IMR-90 (cell line): ENCODE measurements around the gene C5AR2. TPM values are rescaled to one million over a fixed set of nuclear protein-coding genes. Genes with fewer than 3 reads are reported as not detected.

Experiments used
- ATAC-seq: fragments of 200-7000 bp; cut with Tn5 transposase; 2 replicates; pipeline ENCODE4 v1.9.1; 2020; ENCODE audit warnings: low read depth, mild to moderate bottlenecking, moderate library complexity
- BruUV-seq: library from RNA; stranded (reverse); fragments of 400-500 nt; replicated peaks from 2 replicates; lab custom pipeline; 2021; lab: Mats Ljungman, UMichigan
- CTCF ChIA-PET: fragments of 300-600 bp; formaldehyde crosslinking; extraction: SDS; loops from one replicate; lab custom pipeline; 2021; ENCODE audit warnings: antibody characterized with exemption; lab: Yijun Ruan, JAX
- POLR2A ChIA-PET: fragments of 300-600 bp; sonication (Branson Sonifier 250); formaldehyde crosslinking; loops from one replicate; lab custom pipeline; 2022; ENCODE audit warnings: antibody characterized with exemption; ENCODE audit not compliant: unreplicated experiment; lab: Charles Lee
- DNase-seq: peaks from one replicate; pipeline ENCODE4 v3.0.0; 2013
- H2AFZ ChIP-seq: replicated peaks from 2 replicates; pipeline ENCODE3; 2013; ENCODE audit warnings: low read length, mild to moderate bottlenecking; ENCODE audit not compliant: poor library complexity
- H2AK5ac ChIP-seq: 2 replicates; pipeline ENCODE4 v1.6.1; 2013; ENCODE audit warnings: low read depth, low read length, inconsistent platforms
- H2AK9ac ChIP-seq: replicated peaks from 2 replicates; pipeline ENCODE3; 2013; ENCODE audit warnings: mild to moderate bottlenecking, low read depth, low read length, moderate library complexity; ENCODE audit not compliant: poor library complexity
- H2BK120ac ChIP-seq: 2 replicates; pipeline ENCODE4 v1.6.1; 2013; ENCODE audit warnings: low read depth, low read length, inconsistent platforms
- H2BK15ac ChIP-seq: 3 replicates; pipeline ENCODE4 v1.6.1; 2013; ENCODE audit warnings: low read depth, low read length, inconsistent platforms
- H2BK20ac ChIP-seq: 2 replicates; pipeline ENCODE4 v1.6.1; 2013; ENCODE audit warnings: low read depth, mild to moderate bottlenecking, inconsistent platforms, low read length, moderate library complexity
- H2BK5ac ChIP-seq: 2 replicates; pipeline ENCODE4 v1.6.1; 2013; ENCODE audit warnings: mild to moderate bottlenecking, low read depth, low read length, inconsistent platforms; ENCODE audit not compliant: poor library complexity, severe bottlenecking
- H3K14ac ChIP-seq: replicated peaks from 2 replicates; pipeline ENCODE4 v1.6.1; 2013; ENCODE audit warnings: low read depth, low read length, inconsistent platforms
- H3K18ac ChIP-seq: 2 replicates; pipeline ENCODE4 v1.6.1; 2013; ENCODE audit warnings: low read depth, low read length, control low read depth
- H3K23ac ChIP-seq: 2 replicates; pipeline ENCODE4 v1.6.1; 2013; ENCODE audit warnings: low read depth, low read length, inconsistent platforms
- H3K27ac ChIP-seq: 2 replicates; pipeline ENCODE4 v1.5.1; 2013; ENCODE audit warnings: mild to moderate bottlenecking, control low read depth, low read length; ENCODE audit not compliant: insufficient read depth
- H3K27me3 ChIP-seq: 2 replicates; pipeline ENCODE4 v1.6.1; 2013; ENCODE audit warnings: low read length; ENCODE audit not compliant: control insufficient read depth, insufficient read depth
- H3K36me3 ChIP-seq: 2 replicates; pipeline ENCODE4 v1.6.1; 2013; ENCODE audit warnings: low read length, mixed read lengths; ENCODE audit not compliant: control insufficient read depth, insufficient read depth
- H3K4ac ChIP-seq: 2 replicates; pipeline ENCODE4 v1.6.1; 2013; ENCODE audit warnings: low read depth, low read length, inconsistent platforms
- H3K4me1 ChIP-seq: 2 replicates; pipeline ENCODE4 v1.6.1; 2013; ENCODE audit warnings: low read length, mixed read lengths; ENCODE audit not compliant: control insufficient read depth, insufficient read depth
- H3K4me2 ChIP-seq: 2 replicates; pipeline ENCODE4 v1.6.1; 2013; ENCODE audit warnings: low read depth, mild to moderate bottlenecking, control low read depth, low read length, moderate library complexity
- H3K4me3 ChIP-seq: 2 replicates; pipeline ENCODE4 v1.5.1; 2013; ENCODE audit warnings: low read depth, mild to moderate bottlenecking, control low read depth, low read length, moderate library complexity; ENCODE audit not compliant: insufficient read depth
- H3K56ac ChIP-seq: 2 replicates; pipeline ENCODE4 v1.6.1; 2013; ENCODE audit warnings: low read length, inconsistent platforms; ENCODE audit not compliant: insufficient read depth; ENCODE audit errors: extremely low read depth
- H3K79me1 ChIP-seq, 2 experiments: 2 replicates each; pipeline ENCODE4 v1.6.1; 2013; ENCODE audit warnings: low read length in 2 of 2, inconsistent platforms in 1 of 2, low read depth in 1 of 2
- H3K9ac ChIP-seq: 2 replicates; pipeline ENCODE4 v1.6.1; 2013; ENCODE audit warnings: low read depth, low read length, control low read depth
- H3K9me1 ChIP-seq: 2 replicates; pipeline ENCODE4 v1.6.1; 2013; ENCODE audit warnings: low read length, inconsistent platforms; ENCODE audit not compliant: insufficient read depth
- H3K9me3 ChIP-seq: 2 replicates; pipeline ENCODE4 v1.6.1; 2013; ENCODE audit warnings: low read length; ENCODE audit not compliant: control insufficient read depth, insufficient read depth
- H4K20me1 ChIP-seq: 2 replicates; pipeline ENCODE4 v1.6.1; 2013; ENCODE audit warnings: low read length, inconsistent platforms; ENCODE audit not compliant: insufficient read depth
- H4K5ac ChIP-seq: 2 replicates; pipeline ENCODE4 v1.6.1; 2013; ENCODE audit warnings: mild to moderate bottlenecking, low read depth, low read length, control low read depth
- H4K8ac ChIP-seq, 2 experiments: 2 replicates each; pipeline ENCODE4 v1.6.1; 2013; ENCODE audit warnings: low read depth in 2 of 2, low read length in 2 of 2, control low read depth in 1 of 2, inconsistent platforms in 1 of 2
- H4K91ac ChIP-seq: 2 replicates; pipeline ENCODE4 v1.6.1; 2013; ENCODE audit warnings: low read depth, low read length, inconsistent platforms; ENCODE audit not compliant: insufficient read depth
- BHLHE40 ChIP-seq: fragments of 150-350 bp; IDR thresholded peaks from 2 replicates; pipeline ENCODE4 v1.6.1; 2016; ENCODE audit warnings: mild to moderate bottlenecking, low read depth, low read length
- CEBPB ChIP-seq: IDR thresholded peaks from 2 replicates; pipeline ENCODE4 v1.6.1; 2012; ENCODE audit warnings: low read depth, low read length, improper control_type of control experiment
- CHD1 ChIP-seq: IDR thresholded peaks from 2 replicates; pipeline ENCODE4 v1.6.1; 2012; ENCODE audit warnings: low read depth, low read length, improper control_type of control experiment
- FOS ChIP-seq: fragments of 150-350 bp; IDR thresholded peaks from 2 replicates; pipeline ENCODE4 v1.6.1; 2016; ENCODE audit warnings: low read depth, low read length
- MXI1 ChIP-seq: IDR thresholded peaks from 2 replicates; pipeline ENCODE4 v1.6.1; 2012; ENCODE audit warnings: low read depth, mild to moderate bottlenecking, low read length, moderate library complexity, borderline replicate concordance
- NFE2L2 ChIP-seq: fragments of 150-350 bp; IDR thresholded peaks from 2 replicates; pipeline ENCODE4 v1.6.1; 2016; ENCODE audit warnings: low read depth, mild to moderate bottlenecking, low read length
- POLR2A ChIP-seq: IDR thresholded peaks from 2 replicates; pipeline ENCODE4 v1.6.1; 2012; ENCODE audit warnings: mild to moderate bottlenecking, low read depth, low read length
- RAD21 ChIP-seq: IDR thresholded peaks from 2 replicates; pipeline ENCODE4 v1.6.1; 2012; ENCODE audit warnings: low read length, improper control_type of control experiment
- RCOR1 ChIP-seq: IDR thresholded peaks from 2 replicates; pipeline ENCODE4 v1.6.1; 2012; ENCODE audit warnings: mild to moderate bottlenecking, low read length, improper control_type of control experiment; ENCODE audit not compliant: insufficient replicate concordance
- RFX5 ChIP-seq: IDR thresholded peaks from 2 replicates; pipeline ENCODE4 v1.8.0; 2012; ENCODE audit warnings: low read depth, mild to moderate bottlenecking, low read length, moderate library complexity
- SMC3 ChIP-seq: fragments of 150-350 bp; IDR thresholded peaks from 2 replicates; pipeline ENCODE4 v1.6.1; 2016; ENCODE audit warnings: low read depth, mild to moderate bottlenecking, antibody characterized with exemption, low read length, moderate library complexity
- WGBS, 2 experiments: methylation state at CpG; one replicate each; pipeline versions ENCODE4 v1.1.5 to v1.1.7; 2013; ENCODE audit warnings: missing lambda C conversion rate in 2 of 2; ENCODE audit not compliant: insufficient read length in 1 of 2; ENCODE audit errors: extremely low coverage in 2 of 2; 5-methylcytosine and 5-hydroxymethylcytosine counted together
- dilution Hi-C: fragments of 300-500 bp; cut with HindIII; formaldehyde crosslinking; loops from one replicate; pipeline ENCODE4 v1.14.3; 2018; ENCODE audit warnings: low sequenced_read_pairs; ENCODE audit not compliant: unreplicated experiment
- in situ Hi-C: fragments of 300-500 bp; cut with MboI; formaldehyde crosslinking; loops from 3 replicates; pipeline ENCODE4 v1.14.3; 2019; ENCODE audit warnings: low sequenced_read_pairs, inconsistent platforms, mixed read lengths
- intact Hi-C: fragments of 100-400 bp; cut with micrococcal nuclease; formaldehyde crosslinking; loops from 2 replicates; pipeline ENCODE4 v1.10.0; 2022
- polyA plus RNA-seq, 3 experiments: library from polyadenylated mRNA; depleted of rRNA; stranded (reverse); fragments of >200 nt; gene quantifications; 2 replicates each; pipeline ENCODE4 v1.2.3, GENCODE V29; 2012; ENCODE audit warnings: low replicate concordance in 1 of 3
- total RNA-seq: library from RNA; depleted of rRNA; stranded (reverse); fragments of >200 nt; gene quantifications from 2 replicates; pipeline ENCODE4 v1.2.3, GENCODE V29; 2012
- TF ChIP-seq, protein P1 (sequence below): conservative IDR thresholded peaks from 2 replicates; pipeline ENCODE4 v1.5.1; 2012; ENCODE audit warnings: mild to moderate bottlenecking, low read depth, low read length, improper control_type of control experiment
- TF ChIP-seq, protein P2 (sequence below): fragments of 150-350 bp; IDR thresholded peaks from 2 replicates; pipeline ENCODE4 v1.6.1; 2016; ENCODE audit warnings: low read depth, mild to moderate bottlenecking, low read length, moderate library complexity, borderline replicate concordance
- TF ChIP-seq, protein P3 (sequence below): fragments of 150-350 bp; IDR thresholded peaks from 2 replicates; pipeline ENCODE4 v1.6.1; 2017; ENCODE audit warnings: mild to moderate bottlenecking, antibody characterized with exemption, low read length, low read depth

Gene C5AR2
- total and polyA plus RNA-seq, 2 of the 4 experiments (the other 2 are of a cell fraction) = not detected

DNA sequence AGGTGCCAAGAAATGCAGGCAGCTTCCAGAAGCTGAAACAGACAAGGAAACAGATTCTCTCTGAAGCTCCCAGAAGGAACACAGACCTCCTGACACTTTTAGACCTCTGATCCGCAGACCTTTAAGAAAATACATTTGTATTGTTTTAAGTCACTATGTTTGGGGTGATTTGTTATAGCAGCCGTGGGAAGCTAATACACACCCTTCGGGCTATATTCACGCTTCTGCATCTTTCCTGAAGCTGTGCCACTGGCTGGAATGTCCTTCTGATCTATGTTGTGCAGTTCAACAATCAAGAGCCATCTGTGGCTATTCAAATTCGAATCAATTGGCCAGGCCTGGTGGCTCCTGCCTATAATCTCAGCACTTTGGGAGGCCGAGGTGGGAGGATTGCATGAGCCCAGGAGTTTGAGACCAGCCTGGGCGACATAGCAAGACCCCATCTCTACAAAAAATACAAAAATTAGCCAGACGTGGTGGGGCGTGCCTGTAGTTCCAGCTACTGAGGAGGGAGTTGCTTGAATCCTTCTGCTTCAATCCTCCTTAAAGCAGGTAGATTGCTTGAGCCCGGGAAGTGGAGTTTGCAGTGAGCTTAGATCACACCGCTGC is 11.3 kb downstream of the C5AR2 start:
- no peaks in the 10 kb centered on the region for H3K9me1 ChIP-seq
- POLR2A ChIA-PET = no interaction called here
- H4K20me1 ChIP-seq = no peaks in the 10 kb centered on the region
- WGBS, 2 experiments = 96% methylated on average over 3 of the region's 11 CpGs; no CpG with 5 or more reads in 1 of the 2 experiments
- H3K14ac ChIP-seq = no peak overlapping the region
- H2BK15ac ChIP-seq = no peak overlapping the region
- no peaks in the 10 kb centered on the region for H3K79me1 ChIP-seq
- no peak overlapping the region for H3K4ac ChIP-seq
- DNase-seq = no peak
- H3K4me1 ChIP-seq = no peaks in the 10 kb centered on the region
- no peak overlapping the region for H3K27ac ChIP-seq
- H2AFZ ChIP-seq = no peak overlapping the region
- BruUV-seq = no TSS peak
- in situ Hi-C loops = no loop called here
- no peaks in the 10 kb centered on the region for H3K9me3 ChIP-seq
- no peak overlapping the region for H4K8ac ChIP-seq
- H3K9ac ChIP-seq = no peak overlapping the region
- intact Hi-C loops = no loop called here
- no peak overlapping the region for H3K4me3 ChIP-seq
- no peaks in the 10 kb centered on the region for H3K36me3 ChIP-seq
- dilution Hi-C loops = no loop called here
- no peak overlapping the region for H2BK5ac ChIP-seq
- no peak overlapping the region for H2AK5ac ChIP-seq
- no peak overlapping the region for H2BK120ac ChIP-seq
- no peak overlapping the region for H2BK20ac ChIP-seq
- no peak overlapping the region for H4K91ac ChIP-seq
- no peak overlapping the region for H3K4me2 ChIP-seq
- no peak overlapping the region for H3K23ac ChIP-seq
- peaks cover 5% of the 10 kb centered on the region; the same call in 1 of the 2 replicates for H3K27me3 ChIP-seq
- no peak overlapping the region for H4K5ac ChIP-seq
- H3K56ac ChIP-seq = no peak overlapping the region
- CTCF ChIA-PET = no interaction called here
- no peak overlapping the region for H2AK9ac ChIP-seq
- no peak for ATAC-seq
- TF ChIP-seq, protein P1, sequence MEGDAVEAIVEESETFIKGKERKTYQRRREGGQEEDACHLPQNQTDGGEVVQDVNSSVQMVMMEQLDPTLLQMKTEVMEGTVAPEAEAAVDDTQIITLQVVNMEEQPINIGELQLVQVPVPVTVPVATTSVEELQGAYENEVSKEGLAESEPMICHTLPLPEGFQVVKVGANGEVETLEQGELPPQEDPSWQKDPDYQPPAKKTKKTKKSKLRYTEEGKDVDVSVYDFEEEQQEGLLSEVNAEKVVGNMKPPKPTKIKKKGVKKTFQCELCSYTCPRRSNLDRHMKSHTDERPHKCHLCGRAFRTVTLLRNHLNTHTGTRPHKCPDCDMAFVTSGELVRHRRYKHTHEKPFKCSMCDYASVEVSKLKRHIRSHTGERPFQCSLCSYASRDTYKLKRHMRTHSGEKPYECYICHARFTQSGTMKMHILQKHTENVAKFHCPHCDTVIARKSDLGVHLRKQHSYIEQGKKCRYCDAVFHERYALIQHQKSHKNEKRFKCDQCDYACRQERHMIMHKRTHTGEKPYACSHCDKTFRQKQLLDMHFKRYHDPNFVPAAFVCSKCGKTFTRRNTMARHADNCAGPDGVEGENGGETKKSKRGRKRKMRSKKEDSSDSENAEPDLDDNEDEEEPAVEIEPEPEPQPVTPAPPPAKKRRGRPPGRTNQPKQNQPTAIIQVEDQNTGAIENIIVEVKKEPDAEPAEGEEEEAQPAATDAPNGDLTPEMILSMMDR = no peak
- TF ChIP-seq RAD21 (no peak), CEBPB (no peak), RFX5 (no peak), BHLHE40 (no peak), SMC3 (no peak), CHD1 (no peak), RCOR1 (no peak), NFE2L2 (no peak), FOS (no peak), MXI1 (no peak), POLR2A (no peak)
- TF ChIP-seq, protein P2, sequence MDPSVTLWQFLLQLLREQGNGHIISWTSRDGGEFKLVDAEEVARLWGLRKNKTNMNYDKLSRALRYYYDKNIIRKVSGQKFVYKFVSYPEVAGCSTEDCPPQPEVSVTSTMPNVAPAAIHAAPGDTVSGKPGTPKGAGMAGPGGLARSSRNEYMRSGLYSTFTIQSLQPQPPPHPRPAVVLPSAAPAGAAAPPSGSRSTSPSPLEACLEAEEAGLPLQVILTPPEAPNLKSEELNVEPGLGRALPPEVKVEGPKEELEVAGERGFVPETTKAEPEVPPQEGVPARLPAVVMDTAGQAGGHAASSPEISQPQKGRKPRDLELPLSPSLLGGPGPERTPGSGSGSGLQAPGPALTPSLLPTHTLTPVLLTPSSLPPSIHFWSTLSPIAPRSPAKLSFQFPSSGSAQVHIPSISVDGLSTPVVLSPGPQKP = no peak
- TF ChIP-seq, protein P3, sequence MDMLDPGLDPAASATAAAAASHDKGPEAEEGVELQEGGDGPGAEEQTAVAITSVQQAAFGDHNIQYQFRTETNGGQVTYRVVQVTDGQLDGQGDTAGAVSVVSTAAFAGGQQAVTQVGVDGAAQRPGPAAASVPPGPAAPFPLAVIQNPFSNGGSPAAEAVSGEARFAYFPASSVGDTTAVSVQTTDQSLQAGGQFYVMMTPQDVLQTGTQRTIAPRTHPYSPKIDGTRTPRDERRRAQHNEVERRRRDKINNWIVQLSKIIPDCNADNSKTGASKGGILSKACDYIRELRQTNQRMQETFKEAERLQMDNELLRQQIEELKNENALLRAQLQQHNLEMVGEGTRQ = no peak
- no peak overlapping the region for H3K18ac ChIP-seq
